Mesenchymal stem cell (in vitro differentiated cells and primary cell): ENCODE results near the gene PTPN1.

Experiments
- DNase-seq: peaks from one replicate; pipeline ENCODE4 v3.0.0-alpha.2; 2013
- H2AFZ ChIP-seq: one replicate; pipeline ENCODE4 v1.6.1; 2013; ENCODE audit warnings: low read depth, mild to moderate bottlenecking, control low read depth, inconsistent platforms, low read length, moderate library complexity
- H2AK5ac ChIP-seq: 2 replicates; pipeline ENCODE4 v1.6.1; 2013; ENCODE audit warnings: low read length, moderate library complexity, mild to moderate bottlenecking, inconsistent platforms; ENCODE audit not compliant: severe bottlenecking
- H2BK120ac ChIP-seq: one replicate; pipeline ENCODE4 v1.6.1; 2013; ENCODE audit warnings: low read depth, mild to moderate bottlenecking, inconsistent platforms, low read length, moderate library complexity
- H2BK12ac ChIP-seq, 2 experiments: one replicate each; pipeline ENCODE4 v1.6.1; 2013; ENCODE audit warnings: inconsistent platforms in 2 of 2, low read length in 2 of 2, mild to moderate bottlenecking in 2 of 2, moderate library complexity in 2 of 2, control low read depth in 1 of 2
- H2BK15ac ChIP-seq: one replicate; pipeline ENCODE4 v1.6.1; 2013; ENCODE audit warnings: mild to moderate bottlenecking, low read depth, inconsistent platforms; ENCODE audit not compliant: poor library complexity, severe bottlenecking
- H2BK5ac ChIP-seq: 2 replicates; pipeline ENCODE4 v1.6.1; 2013; ENCODE audit warnings: low read depth, mild to moderate bottlenecking, low read length, control low read depth, inconsistent platforms; ENCODE audit not compliant: poor library complexity, severe bottlenecking
- H3K14ac ChIP-seq, 2 experiments: one replicate each; pipeline ENCODE4 v1.6.1; 2013; ENCODE audit warnings: inconsistent platforms in 2 of 2, low read length in 2 of 2, control low read depth in 1 of 2, mild to moderate bottlenecking in 1 of 2, moderate library complexity in 1 of 2
- H3K18ac ChIP-seq, 2 experiments: one replicate each; pipeline ENCODE4 v1.6.1; 2013; ENCODE audit warnings: inconsistent platforms in 2 of 2, low read length in 2 of 2, control low read depth in 1 of 2, low read depth in 1 of 2, mild to moderate bottlenecking in 1 of 2
- H3K23ac ChIP-seq, 2 experiments: one replicate each; pipeline ENCODE4 v1.6.1; 2013; ENCODE audit warnings: inconsistent platforms in 2 of 2, low read length in 2 of 2, mild to moderate bottlenecking in 2 of 2, moderate library complexity in 2 of 2, control low read depth in 1 of 2
- H3K27ac ChIP-seq: 2 replicates; pipeline ENCODE4 v1.5.1; 2013; ENCODE audit warnings: mild to moderate bottlenecking, moderate library complexity, low read length, control low read depth, inconsistent platforms; ENCODE audit not compliant: poor library complexity, severe bottlenecking
- H3K27me3 ChIP-seq, 2 experiments: 2 replicates each; pipeline versions ENCODE4 v1.6.1 to v1.7.0; 2013; ENCODE audit warnings: low read length in 2 of 2, mild to moderate bottlenecking in 2 of 2, moderate library complexity in 2 of 2, control low read depth in 1 of 2, inconsistent platforms in 1 of 2; ENCODE audit not compliant: control insufficient read depth in 1 of 2, insufficient read depth in 1 of 2
- H3K36me3 ChIP-seq, 2 experiments: 2 replicates each; pipeline versions ENCODE4 v1.6.1 to v1.7.0; 2013; ENCODE audit warnings: low read length in 2 of 2, control low read depth in 1 of 2, inconsistent platforms in 1 of 2, low read depth in 1 of 2, mild to moderate bottlenecking in 1 of 2; ENCODE audit not compliant: insufficient read depth in 2 of 2, control insufficient read depth in 1 of 2
- H3K4ac ChIP-seq, 2 experiments: one replicate each; pipeline ENCODE4 v1.6.1; 2013; ENCODE audit warnings: inconsistent platforms in 2 of 2, low read length in 2 of 2, mild to moderate bottlenecking in 2 of 2, moderate library complexity in 2 of 2, control low read depth in 1 of 2, low read depth in 1 of 2
- H3K4me1 ChIP-seq: 2 replicates; pipeline ENCODE4 v1.6.1; 2013; ENCODE audit warnings: low read depth, low read length, control low read depth; ENCODE audit not compliant: control insufficient read depth, insufficient read depth
- H3K4me2 ChIP-seq: 2 replicates; pipeline ENCODE4 v1.6.1; 2013; ENCODE audit warnings: low read length, mild to moderate bottlenecking, inconsistent platforms; ENCODE audit not compliant: poor library complexity, severe bottlenecking
- H3K4me3 ChIP-seq, 2 experiments: 2 replicates each; pipeline versions ENCODE4 v1.5.1 to v1.7.0; 2013; ENCODE audit warnings: low read length in 2 of 2, mild to moderate bottlenecking in 2 of 2, control low read depth in 1 of 2, low read depth in 1 of 2; ENCODE audit not compliant: insufficient read depth in 1 of 2
- H3K79me1 ChIP-seq: replicated peaks from 2 replicates; pipeline ENCODE4 v1.6.1; 2013; ENCODE audit warnings: mild to moderate bottlenecking, control low read depth, low read length, inconsistent platforms; ENCODE audit not compliant: poor library complexity, severe bottlenecking
- H3K9ac ChIP-seq: 2 replicates; pipeline ENCODE4 v1.7.0; 2013; ENCODE audit warnings: mild to moderate bottlenecking, low read length, moderate library complexity
- H3K9me3 ChIP-seq: 2 replicates; pipeline ENCODE4 v1.7.0; 2013; ENCODE audit warnings: mild to moderate bottlenecking, low read length; ENCODE audit not compliant: control insufficient read depth
- H4K8ac ChIP-seq: one replicate; pipeline ENCODE4 v1.6.1; 2013; ENCODE audit warnings: inconsistent platforms, mild to moderate bottlenecking, low read length, moderate library complexity
- H4K91ac ChIP-seq: one replicate; pipeline ENCODE4 v1.6.1; 2013; ENCODE audit warnings: mild to moderate bottlenecking, low read length, inconsistent platforms
- WGBS: methylation state at CpG from one replicate; pipeline ENCODE4 v1.1.7; 2013; ENCODE audit warnings: mixed read lengths; 5-methylcytosine and 5-hydroxymethylcytosine counted together

The PTPN1 gene

GRCh38 chr20:50630578-50631263 lies 120.5 kb downstream of the PTPN1 start:
- Histone ChIP-seq H3K9ac (no peak overlapping the region), H3K9me3 (no peaks in the 10 kb centered on the region), H2BK12ac (peak overlapping the region in 1 of 2 experiments; percentile 49), H3K27me3 (no peaks in the 10 kb centered on the region), H2BK120ac (no peak overlapping the region), H3K4ac (no peak overlapping the region), H3K27ac (no peak overlapping the region), H2BK5ac (no peak overlapping the region), H3K4me1 (peaks cover 24% of the 10 kb centered on the region), H3K4me3 (no peak overlapping the region), H2AFZ (no peak overlapping the region), H2BK15ac (no peak overlapping the region), H3K36me3 (peaks cover 11 to 28% of the 10 kb centered on the region in 2 experiments), H3K4me2 (no peak overlapping the region), H3K18ac (peak overlapping the region in 1 of 2 experiments; percentile 28), H3K14ac (no peak overlapping the region), H4K8ac (peak overlapping the region; percentile 73), H4K91ac (peak overlapping the region; percentile 71), H3K23ac (no peak overlapping the region), H3K79me1 (peaks cover 14% of the 10 kb centered on the region), H2AK5ac (no peak overlapping the region)
- no peak for DNase-seq
- 97% methylated on average over 18 of the region's 21 CpGs for WGBS

GRCh38 chr20:50632236-50632635 lies 122.1 kb downstream of the PTPN1 start:
- Histone ChIP-seq H2BK15ac (no peak overlapping the region), H3K4ac (no peak overlapping the region), H3K23ac (no peak overlapping the region), H3K9me3 (no peaks in the 10 kb centered on the region), H3K18ac (peak overlapping the region in 1 of 2 experiments; percentile 23), H3K4me1 (peaks cover 29% of the 10 kb centered on the region), H3K4me3 (no peak overlapping the region), H3K14ac (no peak overlapping the region), H2BK5ac (no peak overlapping the region), H3K9ac (no peak overlapping the region), H3K27ac (no peak overlapping the region), H3K27me3 (no peaks in the 10 kb centered on the region), H3K79me1 (peaks cover 14% of the 10 kb centered on the region), H3K4me2 (no peak overlapping the region), H4K8ac (no peak overlapping the region), H4K91ac (peak overlapping the region; percentile 28), H2AFZ (no peak overlapping the region), H2AK5ac (no peak overlapping the region), H3K36me3 (peaks cover 11 to 28% of the 10 kb centered on the region in 2 experiments), H2BK120ac (no peak overlapping the region), H2BK12ac (no peak overlapping the region)
- no peak for DNase-seq
- WGBS: 97% methylated on average over 7 of the region's 7 CpGs

GRCh38 chr20:50632701-50633100 lies 122.5 kb downstream of the PTPN1 start:
- H3K36me3 ChIP-seq: peaks cover 11 to 28% of the 10 kb centered on the region in 2 experiments
- H3K27me3 ChIP-seq: no peaks in the 10 kb centered on the region
- DNase-seq: no peak
- no peak overlapping the region for H2BK5ac ChIP-seq
- H3K23ac ChIP-seq: no peak overlapping the region
- no peak overlapping the region for H3K4me3 ChIP-seq
- no peak overlapping the region for H4K91ac ChIP-seq
- H3K9me3 ChIP-seq: no peaks in the 10 kb centered on the region
- no peak overlapping the region for H3K4me2 ChIP-seq
- no peak overlapping the region for H3K4ac ChIP-seq
- H2BK15ac ChIP-seq: no peak overlapping the region
- H4K8ac ChIP-seq: no peak overlapping the region
- no peak overlapping the region for H3K14ac ChIP-seq
- peaks cover 14% of the 10 kb centered on the region for H3K79me1 ChIP-seq
- H2AFZ ChIP-seq: no peak overlapping the region
- H2BK120ac ChIP-seq: no peak overlapping the region
- H2BK12ac ChIP-seq: no peak overlapping the region
- WGBS: 90% methylated on average over 5 of the region's 5 CpGs
- H2AK5ac ChIP-seq: no peak overlapping the region
- no peak overlapping the region for H3K27ac ChIP-seq
- H3K4me1 ChIP-seq: peaks cover 30% of the 10 kb centered on the region
- no peak overlapping the region for H3K9ac ChIP-seq
- H3K18ac ChIP-seq: no peak overlapping the region

GRCh38 chr20:50633361-50633760 lies 123.2 kb downstream of the PTPN1 start:
- no peak for DNase-seq
- Histone ChIP-seq H3K36me3 (peaks cover 11 to 23% of the 10 kb centered on the region in 2 experiments), H4K91ac (no peak overlapping the region), H3K4me1 (peaks cover 28% of the 10 kb centered on the region), H2BK15ac (no peak overlapping the region), H3K27ac (no peak overlapping the region), H3K9me3 (no peaks in the 10 kb centered on the region), H3K14ac (peak overlapping the region in 1 of 2 experiments; percentile 28), H3K4ac (peak overlapping the region; percentile 41 to 57), H2BK120ac (no peak overlapping the region), H3K23ac (no peak overlapping the region), H3K4me2 (no peak overlapping the region), H3K18ac (peak overlapping the region in 1 of 2 experiments; percentile 9), H3K4me3 (no peak overlapping the region), H2BK5ac (no peak overlapping the region), H3K9ac (no peak overlapping the region), H2BK12ac (peak overlapping the region in 1 of 2 experiments; percentile 47), H4K8ac (no peak overlapping the region), H3K27me3 (no peaks in the 10 kb centered on the region), H2AK5ac (peak overlapping the region; percentile 17), H2AFZ (no peak overlapping the region), H3K79me1 (peaks cover 12% of the 10 kb centered on the region)
- WGBS: 94% methylated on average over 7 of the region's 10 CpGs
